Measurements from ENCODE around the gene ACKR3. TPM values are rescaled to one million over a fixed set of nuclear protein-coding genes. Genes with fewer than 3 reads are reported as not detected.

ACKR3 gene
- total RNA-seq, 1 donor, result 18.8 TPM

GRCh38 chr2:236548179-236548921, 21.3 kb upstream of the ACKR3 start:
- Histone ChIP-seq H3K27me3 (ENCODE audit: insufficient read depth, low read length) (peaks cover 2% of the 10 kb centered on the region), H3K4me2 (ENCODE audit: insufficient read depth, low read length) (no peak overlapping the region), H4K20me1 (ENCODE audit: insufficient read depth, low read length) (no peaks in the 10 kb centered on the region), H3K9me3 (ENCODE audit: low read depth, low read length) (no peaks in the 10 kb centered on the region), H3K4me3 (ENCODE audit: insufficient read depth, low read length) (no peak overlapping the region), H2AFZ (ENCODE audit: low read length) (no peak overlapping the region), H3K36me3 (ENCODE audit: insufficient read depth, low read length) (no peaks in the 10 kb centered on the region), H3K27ac (ENCODE audit: low read depth, low read length) (no peak overlapping the region), H3K79me2 (ENCODE audit: insufficient read depth, low read length) (no peaks in the 10 kb centered on the region), H3K4me1 (ENCODE audit: insufficient read depth, low read length) (no peaks in the 10 kb centered on the region)
- no peak for DNase-seq (ENCODE audit: insufficient read length, low spot score, missing footprints)
- TF ChIP-seq CTCF (IDR thresholded peaks at IDR 0.05; ENCODE audit: extremely low read depth, low read depth, low read length), result no peak

- Histone ChIP-seq H3K4me2 (ENCODE audit: insufficient read depth, low read length) (no peak overlapping the region), H4K20me1 (ENCODE audit: insufficient read depth, low read length) (no peaks in the 10 kb centered on the region), H3K9me3 (ENCODE audit: low read depth, low read length) (no peaks in the 10 kb centered on the region), H2AFZ (ENCODE audit: low read length) (no peak overlapping the region), H3K4me1 (ENCODE audit: insufficient read depth, low read length) (no peaks in the 10 kb centered on the region), H3K36me3 (ENCODE audit: insufficient read depth, low read length) (no peaks in the 10 kb centered on the region), H3K79me2 (ENCODE audit: insufficient read depth, low read length) (no peaks in the 10 kb centered on the region), H3K27me3 (ENCODE audit: insufficient read depth, low read length) (peaks cover 2% of the 10 kb centered on the region), H3K27ac (ENCODE audit: low read depth, low read length) (no peak overlapping the region), H3K4me3 (ENCODE audit: insufficient read depth, low read length) (no peak overlapping the region)
- DNase-seq (ENCODE audit: insufficient read length, low spot score, missing footprints), result no peak
- no peak for TF ChIP-seq CTCF (IDR thresholded peaks at IDR 0.05; ENCODE audit: extremely low read depth, low read depth, low read length)
Observed at GRCh38 chr2:236549165-236549564, 20.5 kb upstream of the ACKR3 start.

DNA sequence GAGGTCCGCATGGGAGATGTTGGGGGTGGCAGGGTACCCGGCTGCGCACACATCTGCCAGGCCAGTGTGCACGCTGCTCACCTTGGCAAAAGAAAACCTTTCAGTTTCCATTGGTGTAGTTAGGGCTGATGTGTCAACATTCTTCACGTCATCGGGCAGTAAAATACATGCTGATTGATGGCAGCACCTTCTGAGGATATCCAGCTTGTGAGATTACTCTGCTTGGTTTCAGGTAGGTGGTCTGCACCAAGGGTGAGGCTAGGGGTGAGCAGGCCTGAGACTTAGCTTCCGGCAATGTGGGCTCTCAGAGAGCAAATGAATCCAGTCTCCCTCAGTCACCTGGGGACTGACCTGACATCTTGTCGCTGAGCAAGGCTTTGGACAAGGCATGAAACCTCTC, 19.3 kb upstream of the ACKR3 start:
- H3K4me2 ChIP-seq (ENCODE audit: insufficient read depth, low read length), result no peak overlapping the region
- no peaks in the 10 kb centered on the region for H4K20me1 ChIP-seq (ENCODE audit: insufficient read depth, low read length)
- no peak overlapping the region for H3K27ac ChIP-seq (ENCODE audit: low read depth, low read length)
- no peak for DNase-seq (ENCODE audit: insufficient read length, low spot score, missing footprints)
- H3K36me3 ChIP-seq (ENCODE audit: insufficient read depth, low read length), result no peaks in the 10 kb centered on the region
- H3K4me3 ChIP-seq (ENCODE audit: insufficient read depth, low read length), result no peak overlapping the region
- H2AFZ ChIP-seq (ENCODE audit: low read length), result no peak overlapping the region
- peaks cover 2% of the 10 kb centered on the region for H3K27me3 ChIP-seq (ENCODE audit: insufficient read depth, low read length)
- TF ChIP-seq CTCF (IDR thresholded peaks at IDR 0.05; ENCODE audit: extremely low read depth, low read depth, low read length), result no peak
- H3K9me3 ChIP-seq (ENCODE audit: low read depth, low read length), result peaks cover 5% of the 10 kb centered on the region
- H3K4me1 ChIP-seq (ENCODE audit: insufficient read depth, low read length), result no peaks in the 10 kb centered on the region
- no peaks in the 10 kb centered on the region for H3K79me2 ChIP-seq (ENCODE audit: insufficient read depth, low read length)

DNA sequence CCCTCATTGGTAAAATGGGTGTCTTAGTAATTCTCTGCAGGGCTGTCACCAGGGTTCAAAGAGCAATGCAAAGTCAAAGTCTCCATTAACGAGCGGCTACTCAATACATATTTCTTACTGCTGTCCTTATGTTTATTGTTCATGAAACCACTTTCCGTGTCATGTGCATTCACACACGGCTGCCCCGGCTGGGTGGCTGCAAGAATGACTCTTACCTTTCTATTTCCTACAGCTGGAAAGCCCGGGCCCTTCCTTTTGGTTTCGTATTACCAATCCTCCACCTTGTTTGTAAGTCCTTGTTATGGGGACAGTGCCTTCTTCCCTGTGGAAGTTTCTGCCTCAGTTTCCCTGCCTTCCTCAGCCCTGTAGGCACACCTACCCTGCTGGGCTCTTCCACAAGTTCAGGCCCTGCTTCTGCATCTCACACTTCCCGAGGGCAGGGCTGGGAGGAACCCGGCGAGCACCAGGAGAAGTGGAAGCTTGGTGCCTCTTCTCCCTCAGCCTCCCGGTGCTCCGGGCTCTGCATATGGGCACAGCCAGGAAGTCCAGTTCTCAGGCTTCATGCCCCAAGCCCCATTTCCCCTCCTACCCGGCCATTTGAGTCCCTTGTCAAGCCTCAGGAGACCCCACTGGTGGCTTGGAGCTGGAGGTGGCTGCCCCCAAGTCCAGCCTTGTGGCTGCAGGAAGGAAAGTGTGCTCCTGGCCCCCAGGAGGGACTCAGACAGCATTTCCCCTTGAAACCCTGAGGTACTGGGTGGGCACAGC, 18.7 kb upstream of the ACKR3 start:
- no peak for TF ChIP-seq CTCF (IDR thresholded peaks at IDR 0.05; ENCODE audit: extremely low read depth, low read depth, low read length)
- no peak for DNase-seq (ENCODE audit: insufficient read length, low spot score, missing footprints)

More for the DNA sequence above, 18.7 kb upstream of the ACKR3 start:
- Histone ChIP-seq H3K4me1 (ENCODE audit: insufficient read depth, low read length) (no peaks in the 10 kb centered on the region), H3K27ac (ENCODE audit: low read depth, low read length) (no peak overlapping the region), H3K4me2 (ENCODE audit: insufficient read depth, low read length) (no peak overlapping the region), H2AFZ (ENCODE audit: low read length) (no peak overlapping the region), H3K79me2 (ENCODE audit: insufficient read depth, low read length) (no peaks in the 10 kb centered on the region), H3K4me3 (ENCODE audit: insufficient read depth, low read length) (no peak overlapping the region), H3K27me3 (ENCODE audit: insufficient read depth, low read length) (peaks cover 2% of the 10 kb centered on the region), H3K9me3 (ENCODE audit: low read depth, low read length) (peaks cover 5% of the 10 kb centered on the region), H3K36me3 (ENCODE audit: insufficient read depth, low read length) (no peaks in the 10 kb centered on the region), H4K20me1 (ENCODE audit: insufficient read depth, low read length) (no peaks in the 10 kb centered on the region)
